Measurements from ENCODE around the gene MMP17.

- TF ChIP-seq CTCF (conservative IDR thresholded peaks at IDR 0.05 in 1 of 2, IDR thresholded peaks at IDR 0.05 in 1 of 2; ENCODE audit: low read depth in 1 of 2, low read length in 2 of 2): no peak
- no peak for TF ChIP-seq EZH2 (IDR thresholded peaks at IDR 0.05; ENCODE audit: low read length, missing control alignments)
Observed at GRCh38 chr12:131900397-131900796, 72.2 kb downstream of the MMP17 start.

Data from fibroblast of lung (primary cell).